HG03039 (cell line): ENCODE results near the gene LAMTOR4.
"Not testable (repeated sequence)": the region's sequence is repeated elsewhere in the genome, so short reads cannot be mapped to it uniquely, and the experiment has no call there.

ENCODE experiments used
- ATAC-seq: cut with Tn5 transposase; IDR thresholded peaks from one replicate; pipeline ENCODE4 v1.9.1; 2021; ENCODE audit warnings: mild to moderate bottlenecking, moderate library complexity; ENCODE audit not compliant: unreplicated experiment

Gene LAMTOR4

GRCh38 chr7:100122067-100122466 lies 26.7 kb upstream of the LAMTOR4 start:
- no peak for ATAC-seq

GRCh38 chr7:100122568-100122967 lies 26.1 kb upstream of the LAMTOR4 start:
- no peak for ATAC-seq

- no peak for ATAC-seq
These were observed 24.2 kb upstream of the LAMTOR4 start for GRCh38 chr7:100124301-100125230.

GRCh38 chr7:100126239-100126930 lies 22.3 kb upstream of the LAMTOR4 start:
- ATAC-seq, result peak; percentile 11

GRCh38 chr7:100126931-100127865 lies 21.5 kb upstream of the LAMTOR4 start, which contains the start of gene MBLAC1:
Gene MBLAC1 (plus strand): TSS chr7:100126967. CDS start chr7:100127396, 429 bp downstream.
- ATAC-seq, result peak; percentile 62

GRCh38 chr7:100127866-100128636 lies 20.7 kb upstream of the LAMTOR4 start:
- ATAC-seq, result no peak

- ATAC-seq, result no peak
These were observed 20.1 kb upstream of the LAMTOR4 start for GRCh38 chr7:100128637-100128963.

- not testable (repeated sequence) for ATAC-seq
These were observed 18.5 kb upstream of the LAMTOR4 start for GRCh38 chr7:100130220-100130607.

GRCh38 chr7:100130608-100131453 lies 17.9 kb upstream of the LAMTOR4 start:
- ATAC-seq, result no peak

GRCh38 chr7:100132126-100132525 lies 16.6 kb upstream of the LAMTOR4 start:
- ATAC-seq, result no peak

GRCh38 chr7:100132697-100133151 lies 16.0 kb upstream of the LAMTOR4 start:
- peak; percentile 58 for ATAC-seq

GRCh38 chr7:100137851-100138760 lies 10.6 kb upstream of the LAMTOR4 start:
- ATAC-seq, result no peak

GRCh38 chr7:100141555-100141949 lies 7.2 kb upstream of the LAMTOR4 start:
- ATAC-seq, result no peak

GRCh38 chr7:100142461-100142860 lies 6.3 kb upstream of the LAMTOR4 start:
- no peak for ATAC-seq

- not testable (repeated sequence) for ATAC-seq
These were observed 2.4 kb upstream of the LAMTOR4 start for GRCh38 chr7:100146350-100146749.

GRCh38 chr7:100147278-100147677 lies 1.4 kb upstream of the LAMTOR4 start:
- no peak for ATAC-seq

GRCh38 chr7:100148225-100148558 lies 526 bp upstream of the LAMTOR4 start:
- no peak for ATAC-seq

- no peak for ATAC-seq
These were observed 3.7 kb downstream of the LAMTOR4 start for GRCh38 chr7:100152404-100152803.
